ENCODE results near the gene FAM118B.

DNA sequence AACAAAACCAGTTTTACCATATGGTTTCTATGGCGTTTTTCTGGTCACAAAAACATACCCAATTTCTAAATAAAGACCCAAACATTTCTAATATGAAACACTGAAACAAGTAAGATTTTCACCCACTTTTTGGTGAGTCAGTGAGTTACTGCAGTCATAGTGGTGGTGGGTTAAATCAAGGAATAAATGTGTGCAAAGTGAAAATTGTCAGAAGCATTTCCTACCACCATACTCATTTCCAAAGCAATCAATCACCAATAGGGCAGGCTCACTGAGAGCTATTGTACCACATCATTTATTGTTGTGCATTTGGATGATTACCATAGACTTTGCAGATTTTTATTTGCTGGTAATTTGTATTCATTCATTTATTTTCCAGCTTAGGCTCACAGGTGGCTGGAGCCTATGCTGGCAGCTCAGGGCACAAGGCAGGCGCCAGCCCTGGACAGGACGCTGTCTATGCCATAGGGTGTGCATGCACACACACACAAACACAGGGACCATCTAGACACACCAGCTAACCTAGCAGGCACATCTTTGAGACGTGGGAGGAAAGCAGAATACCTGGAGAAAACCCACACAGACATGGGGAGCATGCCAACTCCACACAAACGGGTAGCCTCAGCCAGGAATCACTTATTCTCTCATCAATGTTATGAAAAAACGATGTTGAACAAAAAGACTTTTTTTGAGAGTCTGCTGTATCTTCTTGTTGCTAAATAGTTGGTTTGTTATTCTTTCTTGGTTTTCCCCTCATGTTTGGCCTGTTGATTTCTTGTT, 5.1 kb downstream of the FAM118B start:
- no peak for TF ChIP-seq POLR2A (IDR thresholded peaks at IDR 0.05)
- TF ChIP-seq CTCF (IDR thresholded peaks at IDR 0.05 in 8 of 11, conservative IDR thresholded peaks at IDR 0.05 in 3 of 11), result no peak
- no peak for TF ChIP-seq POLR2AphosphoS5 (IDR thresholded peaks at IDR 0.05)

All from spleen (tissue), 7 donors.